SH-SY5Y (cell line): ENCODE results near the gene TMEM158.

Source experiments
- GATA2 ChIP-seq: IDR thresholded peaks from 2 replicates; pipeline ENCODE4 v1.6.1; 2011; ENCODE audit warnings: mild to moderate bottlenecking, low read depth, low read length
- GATA3 ChIP-seq: IDR thresholded peaks from 2 replicates; pipeline ENCODE4 v1.6.1; 2011; ENCODE audit warnings: low read depth, mild to moderate bottlenecking, low read length, moderate library complexity

DNA sequence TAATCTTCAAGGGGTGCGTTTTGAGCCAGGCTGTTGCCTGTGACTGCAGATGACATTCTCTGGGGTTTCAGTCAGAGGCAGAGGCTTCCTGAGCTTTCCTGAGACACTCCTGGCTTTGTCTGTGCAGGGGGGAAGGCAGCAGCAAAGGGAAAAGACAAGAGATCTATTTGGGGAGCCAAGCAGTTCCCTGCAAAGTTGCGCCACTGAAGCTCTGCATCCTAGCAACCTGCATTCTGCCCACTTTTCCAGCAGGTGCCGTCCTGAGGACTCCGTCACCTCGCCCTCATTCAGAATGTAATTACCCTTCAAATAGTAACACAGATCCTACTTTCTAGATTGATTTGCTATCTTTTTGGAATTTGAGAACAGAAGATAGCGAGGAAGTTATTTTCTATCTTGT, 1.9 kb upstream of the TMEM158 start:
- TF ChIP-seq GATA2 (no peak), GATA3 (no peak)
